Glutamatergic neuron (in vitro differentiated cells): Measurements from ENCODE around the gene FSTL1. TPM values are rescaled to one million over a fixed set of nuclear protein-coding genes. Genes with fewer than 3 reads are reported as not detected.

Source experiments
- DNase-seq: peaks from one replicate; pipeline ENCODE4 v3.0.0; 2022
- H3K27ac Mint-ChIP-seq: one replicate; pipeline ENCODE4 v1.8.0; 2020; ENCODE audit warnings: mild to moderate bottlenecking, mixed read lengths, inconsistent platforms; ENCODE audit not compliant: unreplicated experiment
- H3K27me3 Mint-ChIP-seq: one replicate; pipeline ENCODE4 v1.8.0; 2020; ENCODE audit warnings: mild to moderate bottlenecking, moderate library complexity, mixed read lengths, inconsistent platforms; ENCODE audit not compliant: unreplicated experiment
- H3K36me3 Mint-ChIP-seq: one replicate; pipeline ENCODE4 v1.8.0; 2020; ENCODE audit warnings: mild to moderate bottlenecking, mixed read lengths, inconsistent platforms; ENCODE audit not compliant: unreplicated experiment
- H3K4me1 Mint-ChIP-seq: one replicate; pipeline ENCODE4 v1.8.0; 2020; ENCODE audit warnings: mild to moderate bottlenecking, low read depth, mixed read lengths, inconsistent platforms; ENCODE audit not compliant: unreplicated experiment
- H3K4me3 Mint-ChIP-seq: one replicate; pipeline ENCODE4 v1.8.0; 2020; ENCODE audit warnings: mild to moderate bottlenecking, mixed read lengths, inconsistent platforms; ENCODE audit not compliant: unreplicated experiment
- H3K9me3 Mint-ChIP-seq: one replicate; pipeline ENCODE4 v1.8.0; 2020; ENCODE audit warnings: mild to moderate bottlenecking, moderate library complexity, mixed read lengths, inconsistent platforms; ENCODE audit not compliant: unreplicated experiment
- total RNA-seq: library from RNA; stranded (reverse); fragmentation: NEBNext Ultra II Directional; extraction: Animal tissue kit (Norgen Biotek cat#: 25700); gene quantifications from one replicate; pipeline ENCODE4 v1.2.1, GENCODE V29; 2021; ENCODE audit not compliant: unreplicated experiment
- TF ChIP-seq, protein P1 (sequence below): fragments of 200-600 bp; sonication (generic); IDR thresholded peaks from one replicate; pipeline ENCODE4 v1.5.0; 2021; ENCODE audit not compliant: partially characterized antibody, unreplicated experiment

FSTL1 gene
- total RNA-seq, 1 donor from 2014 or later: 206 TPM

DNA sequence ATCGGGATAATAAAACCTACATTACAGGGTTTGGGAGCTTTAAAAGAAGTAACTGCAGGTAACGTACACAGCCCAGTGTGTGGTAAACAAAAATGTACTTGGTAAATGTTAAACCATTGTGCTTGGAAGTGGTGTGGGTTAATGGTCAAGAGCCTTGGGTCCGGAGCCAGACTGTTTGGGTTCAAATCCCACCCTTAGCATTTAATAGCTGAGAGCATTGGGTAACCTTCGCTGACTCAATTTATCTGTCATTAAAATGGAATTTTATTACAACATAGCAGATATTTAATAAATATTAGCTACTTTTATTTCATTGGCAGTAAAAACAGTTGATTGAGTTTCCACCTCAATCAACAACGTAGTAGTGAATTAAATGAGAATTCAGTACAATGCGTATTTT, 1.5 kb downstream of the FSTL1 start:
- no peak for DNase-seq
- H3K27me3 Mint-ChIP-seq: peaks cover 12% of the 10 kb centered on the region
- H3K9me3 Mint-ChIP-seq: peaks cover 13% of the 10 kb centered on the region
- H3K4me3 Mint-ChIP-seq: peak overlapping the region; percentile 85
- no peaks in the 10 kb centered on the region for H3K36me3 Mint-ChIP-seq
- H3K4me1 Mint-ChIP-seq: peaks cover 26% of the 10 kb centered on the region
- H3K27ac Mint-ChIP-seq: no peak overlapping the region
- TF ChIP-seq, protein P1, sequence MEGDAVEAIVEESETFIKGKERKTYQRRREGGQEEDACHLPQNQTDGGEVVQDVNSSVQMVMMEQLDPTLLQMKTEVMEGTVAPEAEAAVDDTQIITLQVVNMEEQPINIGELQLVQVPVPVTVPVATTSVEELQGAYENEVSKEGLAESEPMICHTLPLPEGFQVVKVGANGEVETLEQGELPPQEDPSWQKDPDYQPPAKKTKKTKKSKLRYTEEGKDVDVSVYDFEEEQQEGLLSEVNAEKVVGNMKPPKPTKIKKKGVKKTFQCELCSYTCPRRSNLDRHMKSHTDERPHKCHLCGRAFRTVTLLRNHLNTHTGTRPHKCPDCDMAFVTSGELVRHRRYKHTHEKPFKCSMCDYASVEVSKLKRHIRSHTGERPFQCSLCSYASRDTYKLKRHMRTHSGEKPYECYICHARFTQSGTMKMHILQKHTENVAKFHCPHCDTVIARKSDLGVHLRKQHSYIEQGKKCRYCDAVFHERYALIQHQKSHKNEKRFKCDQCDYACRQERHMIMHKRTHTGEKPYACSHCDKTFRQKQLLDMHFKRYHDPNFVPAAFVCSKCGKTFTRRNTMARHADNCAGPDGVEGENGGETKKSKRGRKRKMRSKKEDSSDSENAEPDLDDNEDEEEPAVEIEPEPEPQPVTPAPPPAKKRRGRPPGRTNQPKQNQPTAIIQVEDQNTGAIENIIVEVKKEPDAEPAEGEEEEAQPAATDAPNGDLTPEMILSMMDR: no peak

DNA sequence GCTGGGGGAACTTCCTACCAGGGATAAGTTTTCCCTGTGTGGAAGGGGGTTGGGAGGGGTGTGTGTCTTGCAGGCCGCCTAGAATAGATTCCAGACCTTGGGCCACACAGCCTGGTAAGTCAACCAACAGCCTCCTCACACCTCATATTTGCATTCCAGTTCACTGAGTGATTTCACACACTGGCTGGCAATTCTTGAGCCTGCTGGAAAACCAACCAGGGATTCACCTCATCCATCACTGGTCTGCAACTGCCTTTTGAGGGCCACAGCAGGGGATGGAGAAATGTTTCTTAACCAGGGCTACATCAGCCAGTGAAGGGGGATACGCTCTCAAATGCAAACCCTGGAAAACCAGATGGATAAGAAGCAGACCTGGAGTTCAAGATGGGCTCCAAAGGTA, 2.0 kb downstream of the FSTL1 start:
- Mint-ChIP-seq H3K4me1 (peaks cover 26% of the 10 kb centered on the region), H3K9me3 (peaks cover 10% of the 10 kb centered on the region), H3K27ac (peak overlapping the region; percentile 71), H3K4me3 (peak overlapping the region; percentile 85), H3K36me3 (no peaks in the 10 kb centered on the region), H3K27me3 (peaks cover 10% of the 10 kb centered on the region)
- DNase-seq: no peak
- TF ChIP-seq, protein P1: no peak

DNA sequence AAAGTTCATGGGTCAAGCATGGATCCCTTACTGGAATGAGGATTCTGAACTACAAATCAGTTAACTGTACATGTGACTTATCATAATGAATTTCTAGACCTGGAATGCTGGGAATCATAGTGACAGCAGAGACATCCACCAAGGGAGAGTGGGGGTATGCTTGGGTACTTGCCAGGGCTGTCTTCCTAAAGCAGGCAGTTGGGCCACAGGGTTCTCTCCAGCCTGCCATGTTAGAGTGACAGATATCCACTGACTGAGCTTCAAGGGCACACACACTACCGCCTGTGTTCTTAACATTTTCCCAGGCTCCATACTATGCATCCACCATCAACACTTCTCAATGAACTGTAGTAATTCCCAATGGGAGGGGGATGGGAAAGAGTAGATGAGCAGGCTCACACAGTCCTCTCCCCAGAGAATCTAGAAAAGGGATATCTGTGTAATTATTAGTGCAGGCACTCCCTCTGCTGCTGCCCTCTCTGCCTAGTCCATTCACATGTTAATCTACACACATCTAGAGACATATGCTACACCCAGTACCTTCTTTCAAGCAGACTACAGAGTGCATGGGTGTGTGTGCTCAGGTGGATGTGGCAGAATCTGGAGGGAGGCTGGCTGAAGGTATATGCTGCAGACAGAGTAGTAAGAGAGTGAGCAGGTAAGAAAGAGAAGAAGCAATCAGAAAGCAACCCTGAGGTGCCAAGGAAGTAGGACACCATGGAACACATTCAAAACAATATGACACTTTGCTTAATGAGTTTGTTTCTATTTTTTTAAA, 3.7 kb downstream of the FSTL1 start:
- Mint-ChIP-seq H3K4me3 (peak overlapping the region; percentile 78), H3K27ac (peak overlapping the region; percentile 91)

DNA sequence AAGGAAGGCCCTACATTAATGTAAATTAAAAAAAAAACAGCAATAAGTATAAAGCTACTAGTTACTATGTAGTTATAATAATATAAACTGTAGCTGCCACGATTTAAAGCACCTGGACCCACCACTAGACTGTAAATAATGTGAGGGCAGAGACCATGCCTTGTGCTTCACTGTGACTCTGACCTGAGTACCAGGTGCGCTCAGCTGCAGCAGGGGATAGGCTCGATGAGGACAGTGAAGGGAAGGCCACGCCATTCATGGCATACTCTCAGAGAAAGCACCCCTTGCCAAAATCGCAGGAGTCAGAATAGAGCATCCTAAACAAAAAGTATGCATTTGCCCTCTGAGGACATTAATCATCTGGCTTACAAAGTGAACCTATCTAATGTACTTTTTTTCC, 5.1 kb downstream of the FSTL1 start:
- no peak for DNase-seq
- Mint-ChIP-seq H3K4me1 (peaks cover 27% of the 10 kb centered on the region), H3K36me3 (no peaks in the 10 kb centered on the region), H3K27ac (no peak overlapping the region), H3K27me3 (peaks cover 8% of the 10 kb centered on the region), H3K9me3 (peaks cover 5% of the 10 kb centered on the region), H3K4me3 (no peak overlapping the region)
- TF ChIP-seq, protein P1: no peak

More for the DNA sequence above, 3.7 kb downstream of the FSTL1 start:
- H3K36me3 Mint-ChIP-seq: no peaks in the 10 kb centered on the region
- TF ChIP-seq, protein P1: no peak
- H3K9me3 Mint-ChIP-seq: peaks cover 8% of the 10 kb centered on the region
- peaks cover 26% of the 10 kb centered on the region for H3K4me1 Mint-ChIP-seq
- no peak for DNase-seq
- peaks cover 9% of the 10 kb centered on the region for H3K27me3 Mint-ChIP-seq

DNA sequence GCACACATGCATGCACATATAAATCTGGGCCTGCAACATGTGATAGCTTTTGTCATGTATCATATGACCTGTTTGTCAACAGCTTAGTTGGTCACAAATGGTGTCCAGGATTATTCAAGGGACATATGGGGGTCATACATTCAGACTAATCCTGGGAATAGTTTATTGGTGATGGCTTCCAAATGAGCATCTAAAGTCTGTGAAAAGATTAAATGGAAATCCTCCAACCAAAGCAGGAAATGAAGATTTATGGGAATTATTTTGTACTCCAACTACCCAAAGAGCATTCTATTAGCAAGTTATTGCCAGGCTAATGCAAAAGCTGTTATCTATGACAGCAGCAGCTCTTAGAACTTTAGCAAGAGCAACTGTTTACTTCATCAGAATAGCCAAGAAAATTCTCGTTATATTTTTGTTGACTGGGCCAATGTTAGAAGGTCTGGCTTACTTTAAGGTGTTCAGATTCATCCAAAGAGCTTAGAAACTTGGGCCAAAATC, 7.1 kb downstream of the FSTL1 start:
- TF ChIP-seq, protein P1: no peak
- Mint-ChIP-seq H3K4me1 (peaks cover 21% of the 10 kb centered on the region), H3K4me3 (no peak overlapping the region), H3K27ac (no peak overlapping the region), H3K27me3 (peaks cover 4% of the 10 kb centered on the region), H3K36me3 (no peaks in the 10 kb centered on the region), H3K9me3 (peaks cover 5% of the 10 kb centered on the region)
- no peak for DNase-seq
